ENCODE results near the gene NOL9.

Gene NOL9

DNA sequence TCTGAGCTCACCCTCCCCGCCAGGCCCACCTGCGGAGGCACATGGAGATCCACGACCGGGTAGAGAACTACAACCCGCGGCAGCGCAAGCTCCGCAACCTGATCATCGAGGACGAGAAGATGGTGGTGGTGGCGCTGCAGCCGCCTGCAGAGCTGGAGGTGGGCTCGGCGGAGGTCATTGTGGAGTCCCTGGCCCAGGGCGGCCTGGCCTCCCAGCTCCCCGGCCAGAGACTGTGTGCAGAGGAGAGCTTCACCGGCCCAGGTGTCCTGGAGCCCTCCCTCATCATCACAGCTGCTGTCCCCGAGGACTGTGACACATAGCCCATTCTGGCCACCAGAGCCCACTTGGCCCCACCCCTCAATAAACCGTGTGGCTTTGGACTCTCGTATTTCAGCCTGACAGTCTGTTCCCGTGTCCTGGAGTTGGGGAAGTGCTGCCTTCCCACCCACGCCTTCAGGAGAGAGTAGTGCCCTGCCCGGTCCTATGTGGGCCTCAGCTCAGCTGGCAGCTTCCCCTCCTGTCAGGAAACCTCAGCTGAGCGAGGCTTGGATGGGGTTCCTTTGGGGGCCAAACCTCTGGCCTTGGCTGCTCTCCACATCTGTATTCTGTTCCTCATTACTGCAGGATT is 34.7 kb upstream of the NOL9 start:
- Histone ChIP-seq H3K9ac (ENCODE audit: insufficient read length, low read depth) (no peak overlapping the region), H3K36me3 (ENCODE audit: insufficient read depth, insufficient read length, low read length) (peaks cover 66% of the 10 kb centered on the region), H3K9me3 (ENCODE audit: insufficient read depth, low read length) (no peaks in the 10 kb centered on the region), H3K4me3 (ENCODE audit: insufficient read length, low read depth) (no peak overlapping the region), H3K4me1 (ENCODE audit: insufficient read depth, insufficient read length) (peaks cover 3% of the 10 kb centered on the region), H3K27me3 (ENCODE audit: insufficient read depth, insufficient read length) (no peaks in the 10 kb centered on the region)
- TF ChIP-seq ZNF274 (IDR thresholded peaks at IDR 0.05; ENCODE audit: low read depth, low read length): no peak
- TF ChIP-seq SUZ12 (IDR thresholded peaks at IDR 0.05; ENCODE audit: extremely low read depth, insufficient read depth, insufficient read length): no peak
- no peak for TF ChIP-seq YY1 (IDR thresholded peaks at IDR 0.05; ENCODE audit: insufficient read depth, insufficient read length)
- no peak for DNase-seq (ENCODE audit: low read depth, low spot score)

DNA sequence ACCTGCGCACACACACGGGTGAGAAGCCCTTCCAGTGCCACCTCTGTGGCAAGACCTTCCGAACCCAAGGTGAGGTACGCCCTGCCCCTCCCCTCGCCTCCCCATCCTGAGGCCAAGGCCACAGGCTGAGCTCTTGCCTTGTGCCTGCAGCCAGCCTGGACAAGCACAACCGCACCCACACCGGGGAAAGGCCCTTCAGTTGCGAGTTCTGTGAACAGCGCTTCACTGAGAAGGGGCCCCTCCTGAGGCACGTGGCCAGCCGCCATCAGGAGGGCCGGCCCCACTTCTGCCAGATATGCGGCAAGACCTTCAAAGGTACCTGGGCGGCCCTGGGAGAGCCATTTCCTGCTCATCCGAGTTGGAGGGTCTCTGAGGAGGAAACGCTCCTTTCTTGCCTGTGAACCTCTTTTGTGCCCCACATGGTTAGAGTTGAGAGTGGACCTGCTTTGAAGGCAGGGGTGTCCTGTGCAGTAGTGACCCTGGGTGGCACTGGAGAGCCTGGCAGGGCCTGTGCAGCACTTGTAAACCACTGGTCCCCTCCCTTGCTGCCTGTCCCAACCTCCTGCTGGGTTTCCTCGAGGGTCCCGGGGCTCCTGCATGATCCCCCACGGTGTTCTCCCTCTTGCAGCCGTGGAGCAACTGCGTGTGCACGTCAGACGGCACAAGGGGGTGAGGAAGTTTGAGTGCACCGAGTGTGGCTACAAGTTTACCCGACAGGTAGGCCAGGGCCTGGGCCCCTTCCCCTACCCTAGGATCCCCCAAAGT is 34.0 kb upstream of the NOL9 start:
- TF ChIP-seq SUZ12 (IDR thresholded peaks at IDR 0.05; ENCODE audit: extremely low read depth, insufficient read depth, insufficient read length) (no peak), ZNF274 (IDR thresholded peaks at IDR 0.05; ENCODE audit: low read depth, low read length) (no peak), YY1 (IDR thresholded peaks at IDR 0.05; ENCODE audit: insufficient read depth, insufficient read length) (no peak)
- DNase-seq (ENCODE audit: low read depth, low spot score): no peak
- Histone ChIP-seq H3K9ac (ENCODE audit: insufficient read length, low read depth) (no peak overlapping the region), H3K9me3 (ENCODE audit: insufficient read depth, low read length) (no peaks in the 10 kb centered on the region), H3K4me1 (ENCODE audit: insufficient read depth, insufficient read length) (peaks cover 3% of the 10 kb centered on the region), H3K4me3 (ENCODE audit: insufficient read length, low read depth) (no peak overlapping the region), H3K27me3 (ENCODE audit: insufficient read depth, insufficient read length) (no peaks in the 10 kb centered on the region), H3K36me3 (ENCODE audit: insufficient read depth, insufficient read length, low read length) (peaks cover 59% of the 10 kb centered on the region)

DNA sequence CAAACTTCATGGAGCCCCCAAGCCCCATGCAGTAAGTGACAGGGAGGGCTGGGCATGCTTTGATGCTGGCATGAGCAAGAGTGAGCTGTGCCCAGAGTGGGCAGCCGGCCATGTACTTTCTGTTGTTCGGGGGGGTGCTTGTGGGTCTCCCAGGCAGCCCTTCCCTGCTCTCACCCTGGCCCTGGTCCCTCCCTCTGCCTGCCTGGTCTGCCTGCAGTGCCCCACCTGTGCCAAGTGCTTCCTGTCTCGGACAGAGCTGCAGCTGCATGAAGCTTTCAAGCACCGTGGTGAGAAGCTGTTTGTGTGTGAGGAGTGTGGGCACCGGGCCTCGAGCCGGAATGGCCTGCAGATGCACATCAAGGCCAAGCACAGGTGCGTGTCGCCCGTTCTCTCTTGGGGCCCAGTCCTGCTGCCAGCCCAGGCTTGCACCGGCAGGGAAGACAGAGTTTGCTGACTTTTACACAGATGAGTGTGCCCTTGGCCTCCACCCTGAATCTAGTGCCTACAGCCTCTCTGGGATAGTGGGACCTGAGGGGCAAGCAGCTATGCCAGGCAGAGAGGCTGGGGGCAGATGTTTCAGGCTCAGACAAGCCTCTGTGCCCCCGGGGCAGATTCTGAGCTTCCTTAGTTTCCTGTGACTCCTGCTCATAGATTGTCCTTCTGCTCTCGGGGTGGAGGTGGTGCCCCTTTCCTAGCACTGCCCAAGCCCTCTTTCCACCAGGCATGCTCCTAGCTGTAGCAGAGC is 33.1 kb upstream of the NOL9 start:
- H3K4me1 ChIP-seq (ENCODE audit: insufficient read depth, insufficient read length): peaks cover 3% of the 10 kb centered on the region
- no peak for TF ChIP-seq YY1 (IDR thresholded peaks at IDR 0.05; ENCODE audit: insufficient read depth, insufficient read length)
- no peaks in the 10 kb centered on the region for H3K9me3 ChIP-seq (ENCODE audit: insufficient read depth, low read length)
- no peak overlapping the region for H3K9ac ChIP-seq (ENCODE audit: insufficient read length, low read depth)
- H3K4me3 ChIP-seq (ENCODE audit: insufficient read length, low read depth): no peak overlapping the region
- DNase-seq (ENCODE audit: low read depth, low spot score): no peak
- peaks cover 53% of the 10 kb centered on the region for H3K36me3 ChIP-seq (ENCODE audit: insufficient read depth, insufficient read length, low read length)
- H3K27me3 ChIP-seq (ENCODE audit: insufficient read depth, insufficient read length): no peaks in the 10 kb centered on the region

DNA sequence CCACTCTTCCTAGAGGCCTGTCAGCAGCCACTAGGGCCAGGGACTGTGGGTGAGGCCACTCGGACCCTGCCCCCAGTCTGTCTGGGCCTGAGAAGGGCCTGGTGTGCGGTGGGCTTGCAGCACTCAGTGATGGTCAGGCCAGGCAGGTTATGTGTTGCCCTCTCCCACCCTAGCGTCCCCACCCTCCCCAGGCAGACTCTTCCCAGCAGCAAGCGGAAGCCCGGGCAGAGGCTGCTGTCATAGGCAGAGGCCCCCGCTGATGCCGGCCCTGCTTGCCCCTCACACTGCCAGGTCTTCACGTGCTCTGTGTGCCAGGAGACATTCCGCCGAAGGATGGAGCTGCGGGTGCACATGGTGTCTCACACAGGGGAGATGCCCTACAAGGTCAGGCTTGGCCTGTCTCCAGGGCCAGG is 32.1 kb upstream of the NOL9 start:
- no peak overlapping the region for H3K9ac ChIP-seq (ENCODE audit: insufficient read length, low read depth)

DNA sequence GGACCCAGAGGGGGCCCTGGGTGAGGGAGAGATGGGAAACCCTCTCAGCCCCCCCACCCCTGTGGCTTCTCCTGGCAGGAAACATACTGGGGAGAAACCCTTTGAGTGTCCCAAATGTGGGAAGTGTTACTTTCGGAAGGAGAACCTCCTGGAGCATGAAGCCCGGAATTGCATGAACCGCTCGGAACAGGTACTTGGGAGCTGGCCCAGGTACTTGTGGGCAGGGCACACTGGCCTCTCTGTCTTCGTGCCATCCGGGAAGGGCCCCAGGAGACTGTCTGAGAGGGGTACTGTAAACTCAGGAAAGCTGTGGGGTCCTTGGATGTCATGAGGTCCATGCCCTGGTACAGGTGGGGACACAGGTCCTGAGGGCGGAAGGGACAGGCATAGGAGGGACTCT is 31.5 kb upstream of the NOL9 start:
- DNase-seq (ENCODE audit: low read depth, low spot score): no peak
- H3K4me3 ChIP-seq (ENCODE audit: insufficient read length, low read depth): no peak overlapping the region
- H3K36me3 ChIP-seq (ENCODE audit: insufficient read depth, insufficient read length, low read length): peaks cover 46% of the 10 kb centered on the region
- TF ChIP-seq SUZ12 (IDR thresholded peaks at IDR 0.05; ENCODE audit: extremely low read depth, insufficient read depth, insufficient read length): no peak
- no peak for TF ChIP-seq ZNF274 (IDR thresholded peaks at IDR 0.05; ENCODE audit: low read depth, low read length)
- no peak for TF ChIP-seq YY1 (IDR thresholded peaks at IDR 0.05; ENCODE audit: insufficient read depth, insufficient read length)
- no peak overlapping the region for H3K9ac ChIP-seq (ENCODE audit: insufficient read length, low read depth)
- no peaks in the 10 kb centered on the region for H3K9me3 ChIP-seq (ENCODE audit: insufficient read depth, low read length)
- peaks cover 3% of the 10 kb centered on the region for H3K4me1 ChIP-seq (ENCODE audit: insufficient read depth, insufficient read length)
- H3K27me3 ChIP-seq (ENCODE audit: insufficient read depth, insufficient read length): no peaks in the 10 kb centered on the region

More for the DNA sequence above, 32.1 kb upstream of the NOL9 start:
- no peak overlapping the region for H3K4me3 ChIP-seq (ENCODE audit: insufficient read length, low read depth)
- no peaks in the 10 kb centered on the region for H3K9me3 ChIP-seq (ENCODE audit: insufficient read depth, low read length)
- TF ChIP-seq ZNF274 (IDR thresholded peaks at IDR 0.05; ENCODE audit: low read depth, low read length) (no peak), SUZ12 (IDR thresholded peaks at IDR 0.05; ENCODE audit: extremely low read depth, insufficient read depth, insufficient read length) (no peak), YY1 (IDR thresholded peaks at IDR 0.05; ENCODE audit: insufficient read depth, insufficient read length) (no peak)
- no peak for DNase-seq (ENCODE audit: low read depth, low spot score)
- H3K27me3 ChIP-seq (ENCODE audit: insufficient read depth, insufficient read length): no peaks in the 10 kb centered on the region
- peaks cover 51% of the 10 kb centered on the region for H3K36me3 ChIP-seq (ENCODE audit: insufficient read depth, insufficient read length, low read length)
- peaks cover 3% of the 10 kb centered on the region for H3K4me1 ChIP-seq (ENCODE audit: insufficient read depth, insufficient read length)

DNA sequence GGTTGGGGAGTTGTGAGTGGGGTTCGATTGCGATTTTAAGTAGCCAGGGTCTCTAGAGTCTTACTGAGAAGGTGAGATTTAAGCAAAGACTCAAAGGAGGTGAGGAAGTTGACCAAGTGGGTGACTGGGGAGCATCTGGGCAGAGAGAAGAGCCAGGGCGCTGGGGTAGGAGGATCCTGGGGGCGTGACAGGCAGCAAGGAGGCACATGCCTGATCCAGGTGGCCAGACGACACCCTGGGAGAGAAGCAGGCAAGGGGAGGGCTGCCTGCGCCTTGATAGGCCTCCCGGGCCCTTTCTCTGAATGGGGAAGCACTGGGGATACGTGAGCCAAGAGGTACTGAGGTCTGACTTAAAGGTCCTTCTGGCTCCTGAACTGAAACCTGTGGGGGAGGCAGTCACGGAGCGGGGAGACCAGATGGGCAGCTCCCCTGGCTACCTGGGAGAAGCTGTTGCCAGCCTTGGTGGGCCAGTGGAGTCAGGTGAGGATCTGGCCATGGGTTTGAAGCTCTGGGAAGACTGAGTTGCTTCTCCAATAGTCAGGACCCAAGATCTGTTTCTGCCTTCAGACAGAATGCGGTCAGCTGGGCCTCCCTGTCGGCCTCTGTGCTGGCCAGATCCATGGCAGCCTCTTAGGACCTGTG is 30.9 kb upstream of the NOL9 start:
- TF ChIP-seq YY1 (IDR thresholded peaks at IDR 0.05; ENCODE audit: insufficient read depth, insufficient read length) (no peak), ZNF274 (IDR thresholded peaks at IDR 0.05; ENCODE audit: low read depth, low read length) (no peak), SUZ12 (IDR thresholded peaks at IDR 0.05; ENCODE audit: extremely low read depth, insufficient read depth, insufficient read length) (no peak)
- Histone ChIP-seq H3K4me1 (ENCODE audit: insufficient read depth, insufficient read length) (peaks cover 3% of the 10 kb centered on the region), H3K9ac (ENCODE audit: insufficient read length, low read depth) (no peak overlapping the region), H3K4me3 (ENCODE audit: insufficient read length, low read depth) (no peak overlapping the region), H3K36me3 (ENCODE audit: insufficient read depth, insufficient read length, low read length) (peaks cover 40% of the 10 kb centered on the region), H3K27me3 (ENCODE audit: insufficient read depth, insufficient read length) (no peaks in the 10 kb centered on the region), H3K9me3 (ENCODE audit: insufficient read depth, low read length) (no peaks in the 10 kb centered on the region)
- no peak for DNase-seq (ENCODE audit: low read depth, low spot score)
